Panc1 (cell line): ENCODE results near the gene NUS1. TPM values are rescaled to one million over a fixed set of nuclear protein-coding genes. Genes with fewer than 3 reads are reported as not detected.

Source experiments
- ATAC-seq: fragments of 200-7000 bp; cut with Tn5 transposase; 2 replicates; pipeline ENCODE4 v1.9.1; 2020; ENCODE audit warnings: mild to moderate bottlenecking, moderate library complexity
- BruUV-seq: library from RNA; stranded (reverse); fragments of 400-500 nt; replicated peaks from 2 replicates; lab custom pipeline; 2021; lab: Mats Ljungman, UMichigan
- CTCF ChIA-PET: fragments of 300-600 bp; sonication (Branson Sonifier 250); formaldehyde crosslinking; loops from one replicate; lab custom pipeline; 2022; ENCODE audit warnings: antibody characterized with exemption; lab: Charles Lee
- POLR2A ChIA-PET: fragments of 300-600 bp; sonication (Branson Sonifier 250); formaldehyde crosslinking; loops from one replicate; lab custom pipeline; 2022; ENCODE audit warnings: antibody characterized with exemption; lab: Charles Lee
- DNase-seq: peaks from one replicate; pipeline ENCODE4 v3.0.0-alpha.2; 2010; ENCODE audit warnings: low read depth, low spot score
- H3K27ac ChIP-seq: 2 replicates; pipeline ENCODE4 v1.5.1; 2011; ENCODE audit warnings: mild to moderate bottlenecking, low read length, inconsistent platforms
- H3K27me3 ChIP-seq: fragments of 200-500 bp; sonication (Bioruptor generic); 2 replicates; pipeline ENCODE4 v1.6.0; 2014; ENCODE audit warnings: low read length, inconsistent platforms; ENCODE audit not compliant: control insufficient read depth, insufficient read depth
- H3K36me3 ChIP-seq: fragments of 200-500 bp; sonication (Bioruptor generic); 2 replicates; pipeline ENCODE4 v1.5.1; 2014; ENCODE audit warnings: inconsistent platforms, mild to moderate bottlenecking, low read length, moderate library complexity; ENCODE audit not compliant: control insufficient read depth, insufficient read depth
- H3K4me1 ChIP-seq: 2 replicates; pipeline ENCODE4 v1.5.1; 2011; ENCODE audit warnings: inconsistent platforms, mild to moderate bottlenecking, low read length, moderate library complexity; ENCODE audit not compliant: control insufficient read depth, insufficient read depth
- H3K4me3 ChIP-seq, 2 experiments: 2 replicates each; pipeline ENCODE4 v1.5.1; 2011 to 2012; ENCODE audit warnings: low read depth in 2 of 2, low read length in 2 of 2, mild to moderate bottlenecking in 2 of 2, inconsistent platforms in 1 of 2, moderate library complexity in 1 of 2
- H3K9me3 ChIP-seq: fragments of 200-500 bp; sonication (Bioruptor generic); 2 replicates; pipeline ENCODE4 v1.5.1; 2014; ENCODE audit warnings: low read depth, mild to moderate bottlenecking, inconsistent platforms, low read length, moderate library complexity; ENCODE audit not compliant: control insufficient read depth, insufficient read depth
- CTCF ChIP-seq: fragments of 450-650 bp; IDR thresholded peaks from 2 replicates; pipeline ENCODE4 v1.5.1; 2017; ENCODE audit warnings: mild to moderate bottlenecking
- POLR2AphosphoS5 ChIP-seq: IDR thresholded peaks from 2 replicates; pipeline ENCODE4 v1.6.1; 2012; ENCODE audit warnings: mild to moderate bottlenecking, low read depth, low read length, moderate library complexity
- REST ChIP-seq, 2 experiments: IDR thresholded peaks; 2 replicates each; pipeline ENCODE4 v1.6.1; 2011 to 2012; ENCODE audit warnings: low read depth in 2 of 2, control low read depth in 1 of 2, low read length in 1 of 2, mild to moderate bottlenecking in 1 of 2, moderate library complexity in 1 of 2; ENCODE audit not compliant: insufficient read depth in 1 of 2
- SIN3A ChIP-seq: IDR thresholded peaks from 2 replicates; pipeline ENCODE4 v1.6.1; 2012; ENCODE audit warnings: low read depth, mild to moderate bottlenecking, low read length, moderate library complexity, borderline replicate concordance; ENCODE audit not compliant: insufficient read depth
- TCF7L2 ChIP-seq: IDR thresholded peaks from 2 replicates; pipeline ENCODE4 v1.6.1; 2011; ENCODE audit warnings: mild to moderate bottlenecking, low read depth, low read length, inconsistent platforms
- in situ Hi-C: cut with HindIII; loops from 2 replicates; pipeline ENCODE4 v1.10.0; 2016; ENCODE audit warnings: low sequenced_read_pairs, low pct_unique_long_range_greater_than_20kb
- intact Hi-C: fragments of 100-400 bp; cut with micrococcal nuclease; formaldehyde crosslinking; loops from one replicate; pipeline ENCODE4 v1.10.0; 2022; ENCODE audit not compliant: unreplicated experiment
- total RNA-seq: library from RNA; stranded (reverse); gene quantifications from one replicate; pipeline ENCODE4 v1.2.1, GENCODE V29; 2021; ENCODE audit not compliant: unreplicated experiment

The NUS1 gene
- total RNA-seq, 1 experiment from 2014 or later: 57.3 TPM

- no peaks in the 10 kb centered on the region for H3K36me3 ChIP-seq
- DNase-seq: no peak
- H3K9me3 ChIP-seq: no peaks in the 10 kb centered on the region
- CTCF ChIA-PET: no interaction called here
- ATAC-seq: no peak
- TF ChIP-seq REST (IDR thresholded peaks at IDR 0.05; ENCODE audit: insufficient read depth in 1 of 2, low read depth in 2 of 2, low read length in 1 of 2) (no peak), POLR2AphosphoS5 (no peak), CTCF (no peak), SIN3A (no peak), TCF7L2 (no peak)
- in situ Hi-C loops (no loop called here), intact Hi-C loops (no loop called here)
- POLR2A ChIA-PET: no interaction called here
- H3K27ac ChIP-seq: no peak overlapping the region
- H3K27me3 ChIP-seq: no peaks in the 10 kb centered on the region
- H3K4me3 ChIP-seq: no peak overlapping the region
- BruUV-seq: no TSS peak
- no peaks in the 10 kb centered on the region for H3K4me1 ChIP-seq
Measured at GRCh38 chr6:117655380-117655779, 19.9 kb upstream of the NUS1 start.

GRCh38 chr6:117666881-117667280 lies 8.4 kb upstream of the NUS1 start:
- ChIA-PET CTCF (no interaction called here), POLR2A (no interaction called here)
- H3K36me3 ChIP-seq: no peaks in the 10 kb centered on the region
- DNase-seq (no peak), ATAC-seq (no peak)
- H3K27me3 ChIP-seq: no peaks in the 10 kb centered on the region
- intact Hi-C loops (no loop called here), in situ Hi-C loops (no loop called here)
- no peak overlapping the region for H3K4me3 ChIP-seq
- H3K27ac ChIP-seq: no peak overlapping the region
- no peaks in the 10 kb centered on the region for H3K9me3 ChIP-seq
- no TSS peak for BruUV-seq
- TF ChIP-seq CTCF (no peak), TCF7L2 (no peak), POLR2AphosphoS5 (no peak), SIN3A (no peak), REST (IDR thresholded peaks at IDR 0.05; ENCODE audit: insufficient read depth in 1 of 2, low read depth in 2 of 2, low read length in 1 of 2) (no peak)
- H3K4me1 ChIP-seq: no peaks in the 10 kb centered on the region
